GM23248 (cell line): ENCODE results near the gene EPHB4.

Experiments
- EZH2 ChIP-seq: fragments of 200-600 bp; sonication (generic); IDR thresholded peaks from 2 replicates; pipeline ENCODE4 v1.6.1; 2018; ENCODE audit warnings: antibody characterized with exemption, mild to moderate bottlenecking; ENCODE audit not compliant: insufficient read depth, poor library complexity, severe bottlenecking
- EZH2phosphoT487 ChIP-seq: fragments of 200-600 bp; sonication (generic); IDR thresholded peaks from 2 replicates; pipeline ENCODE4 v1.6.1; 2018; ENCODE audit warnings: antibody characterized with exemption, moderate library complexity, mild to moderate bottlenecking, low read depth; ENCODE audit not compliant: insufficient read depth

GRCh38 chr7:100812729-100813128 is 14.6 kb downstream of the EPHB4 start:
- no peak for TF ChIP-seq EZH2phosphoT487
- TF ChIP-seq EZH2, result no peak
